ENCODE data around the gene TTLL8. TPM values are rescaled to one million over a fixed set of nuclear protein-coding genes. Genes with fewer than 3 reads are reported as not detected.

The TTLL8 gene
- total RNA-seq, 1 experiment from 2014 or later, result not detected

DNA sequence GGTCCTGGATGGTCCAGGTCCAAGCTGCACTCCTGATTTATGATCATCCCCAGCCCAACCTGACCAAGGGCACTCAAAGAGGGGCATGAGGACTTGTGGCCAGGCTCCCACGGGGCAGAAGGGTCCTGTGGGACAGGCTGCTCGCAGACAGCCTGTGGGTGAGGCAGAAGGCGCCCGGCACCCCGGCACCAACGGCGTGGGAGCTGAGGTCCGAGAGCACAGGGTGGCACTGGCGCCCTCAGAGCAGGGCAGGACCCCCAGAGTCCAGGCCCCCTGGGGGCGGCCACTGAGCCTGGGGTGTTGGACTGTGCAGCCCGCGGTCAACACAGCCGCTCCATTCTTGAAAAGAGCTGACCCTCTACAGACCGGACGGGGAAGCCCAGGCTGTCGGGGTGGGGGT, 48.8 kb downstream of the TTLL8 start:
- no peak overlapping the region for H3K14ac ChIP-seq (ENCODE audit: insufficient read depth, low read length)
- H4K5ac ChIP-seq (ENCODE audit: insufficient read length, low read depth, low read length), result no peak overlapping the region
- no peak overlapping the region for H3K18ac ChIP-seq (ENCODE audit: insufficient read length, low read depth, low read length)
- H2BK120ac ChIP-seq (ENCODE audit: low read depth, low read length, poor library complexity, severe bottlenecking), result no peak overlapping the region
- H4K20me1 ChIP-seq (ENCODE audit: control insufficient read depth, insufficient read depth, insufficient read length), result no peaks in the 10 kb centered on the region
- no peak overlapping the region for H2BK12ac ChIP-seq (ENCODE audit: insufficient read length, low read depth, low read length)
- no peak overlapping the region for H3K56ac ChIP-seq (ENCODE audit: insufficient read length, low read depth, low read length)
- H2AK5ac ChIP-seq (ENCODE audit: insufficient read length, low read length), result no peak overlapping the region
- H3K79me2 ChIP-seq (ENCODE audit: insufficient read depth, low read length), result no peaks in the 10 kb centered on the region
- H4K8ac ChIP-seq (replicated peaks; ENCODE audit: insufficient read length, low read depth, low read length), result no peak overlapping the region
- H3K27me3 Mint-ChIP-seq (ENCODE audit: low read depth), result peaks cover 28% of the 10 kb centered on the region
- no peak overlapping the region for H3K23ac ChIP-seq (ENCODE audit: insufficient read length, low read depth, low read length)
- H3K4me3 Mint-ChIP-seq, result no peak overlapping the region; a peak in 1 of 5 replicates
- no peaks in the 10 kb centered on the region for H3K36me3 Mint-ChIP-seq (ENCODE audit: insufficient read depth in 1 of 3, low read depth in 3 of 3)
- no peaks in the 10 kb centered on the region for H3K4me1 ChIP-seq (ENCODE audit: insufficient read depth, low read length)
- TF ChIP-seq, protein P1, sequence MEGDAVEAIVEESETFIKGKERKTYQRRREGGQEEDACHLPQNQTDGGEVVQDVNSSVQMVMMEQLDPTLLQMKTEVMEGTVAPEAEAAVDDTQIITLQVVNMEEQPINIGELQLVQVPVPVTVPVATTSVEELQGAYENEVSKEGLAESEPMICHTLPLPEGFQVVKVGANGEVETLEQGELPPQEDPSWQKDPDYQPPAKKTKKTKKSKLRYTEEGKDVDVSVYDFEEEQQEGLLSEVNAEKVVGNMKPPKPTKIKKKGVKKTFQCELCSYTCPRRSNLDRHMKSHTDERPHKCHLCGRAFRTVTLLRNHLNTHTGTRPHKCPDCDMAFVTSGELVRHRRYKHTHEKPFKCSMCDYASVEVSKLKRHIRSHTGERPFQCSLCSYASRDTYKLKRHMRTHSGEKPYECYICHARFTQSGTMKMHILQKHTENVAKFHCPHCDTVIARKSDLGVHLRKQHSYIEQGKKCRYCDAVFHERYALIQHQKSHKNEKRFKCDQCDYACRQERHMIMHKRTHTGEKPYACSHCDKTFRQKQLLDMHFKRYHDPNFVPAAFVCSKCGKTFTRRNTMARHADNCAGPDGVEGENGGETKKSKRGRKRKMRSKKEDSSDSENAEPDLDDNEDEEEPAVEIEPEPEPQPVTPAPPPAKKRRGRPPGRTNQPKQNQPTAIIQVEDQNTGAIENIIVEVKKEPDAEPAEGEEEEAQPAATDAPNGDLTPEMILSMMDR (conservative IDR thresholded peaks at IDR 0.05), result no peak
- no peak for DNase-seq
- H4K91ac ChIP-seq (ENCODE audit: insufficient read length, low read depth, low read length), result no peak overlapping the region
- no peak overlapping the region for H3T11ph ChIP-seq (ENCODE audit: low read length)
- H2BK20ac ChIP-seq (ENCODE audit: low read depth, low read length, poor library complexity, severe bottlenecking), result no peak overlapping the region
- peaks cover 5% of the 10 kb centered on the region; the same call in 1 of the 2 replicates for H3K27me3 ChIP-seq (ENCODE audit: insufficient read depth, low read length)
- H3K9ac ChIP-seq (ENCODE audit: extremely low read depth, insufficient read length, low read length), result no peak overlapping the region
- no peak overlapping the region for H3K4ac ChIP-seq (ENCODE audit: low read depth, low read length)
- WGBS (ENCODE audit: extremely low coverage, insufficient read length, low lambda C conversion rate), result no CpG with 5 or more reads among the region's 16 CpGs
- no peak overlapping the region for H2BK15ac ChIP-seq (ENCODE audit: low read depth, low read length)
- no peaks in the 10 kb centered on the region for H3K23me2 ChIP-seq (ENCODE audit: insufficient read length, low read depth, low read length, poor library complexity, severe bottlenecking)
- no peak overlapping the region for H2AFZ ChIP-seq (ENCODE audit: low read length)
- no peak overlapping the region for H2BK5ac ChIP-seq (ENCODE audit: insufficient read length, low read length)
- H3K4me2 ChIP-seq (ENCODE audit: insufficient read depth, insufficient read length, low read length), result no peak overlapping the region
- H3K4me1 Mint-ChIP-seq, result peaks cover 11 to 30% of the 10 kb centered on the region in 2 experiments; a peak in 3 of 4 replicates
- no peaks in the 10 kb centered on the region for H3K79me1 ChIP-seq (ENCODE audit: insufficient read depth, low read depth, low read length, poor library complexity, severe bottlenecking)
- H3K9me3 ChIP-seq (ENCODE audit: control insufficient read depth, low read depth, low read length), result no peaks in the 10 kb centered on the region
- no peak overlapping the region for H3K27ac Mint-ChIP-seq
- H3K27ac ChIP-seq (ENCODE audit: insufficient read length, low read depth, low read length), result no peak overlapping the region
- H3K9me3 Mint-ChIP-seq, result no peaks in the 10 kb centered on the region; a peak in 1 of 5 replicates
